GM12892 (cell line): Measurements from ENCODE around the gene POU6F2.

ENCODE experiments used
- DNase-seq: peaks from one replicate; pipeline ENCODE4 v3.0.0; 2011; ENCODE audit not compliant: insufficient read length
- FAIRE-seq: peaks from 2 replicates; lab custom pipeline; 2011; peaks lifted over from hg19 to GRCh38; lab: Jason Lieb, UNC
- POLR2A ChIP-seq: IDR thresholded peaks from 2 replicates; pipeline ENCODE4 v1.6.1; 2011; ENCODE audit warnings: low read depth, low read length, control low read depth
- POLR2AphosphoS5 ChIP-seq: IDR thresholded peaks from 2 replicates; pipeline ENCODE4 v1.6.1; 2011; ENCODE audit warnings: low read depth, low read length, control low read depth
- TAF1 ChIP-seq: IDR thresholded peaks from 2 replicates; pipeline ENCODE4 v1.6.1; 2011; ENCODE audit warnings: low read depth, mild to moderate bottlenecking, control low read depth, low read length, borderline replicate concordance

The POU6F2 gene

DNA sequence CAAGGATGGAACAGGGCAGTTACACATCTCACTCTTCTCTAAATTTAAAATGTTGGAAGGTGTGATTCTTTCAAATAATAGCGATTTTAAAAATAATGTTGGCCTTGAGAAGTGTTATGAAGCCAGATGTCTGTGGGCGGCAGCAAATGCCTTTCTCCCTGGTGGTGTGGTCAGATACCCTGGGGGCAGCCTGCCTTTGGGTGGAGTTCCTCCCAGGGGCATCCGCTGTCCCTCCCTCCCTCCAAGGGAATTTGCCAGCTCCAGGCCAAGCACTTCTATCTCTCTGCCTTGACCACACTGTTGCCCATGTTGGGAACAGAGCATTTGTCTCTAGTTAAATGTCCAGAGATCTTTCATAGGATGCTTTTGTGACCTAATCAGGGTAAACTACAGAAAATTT, 121.4 kb downstream of the POU6F2 start:
- no peak for TF ChIP-seq TAF1
- no peak for TF ChIP-seq POLR2A
- no peak for TF ChIP-seq POLR2AphosphoS5
- DNase-seq (no peak), FAIRE-seq (no peak)

DNA sequence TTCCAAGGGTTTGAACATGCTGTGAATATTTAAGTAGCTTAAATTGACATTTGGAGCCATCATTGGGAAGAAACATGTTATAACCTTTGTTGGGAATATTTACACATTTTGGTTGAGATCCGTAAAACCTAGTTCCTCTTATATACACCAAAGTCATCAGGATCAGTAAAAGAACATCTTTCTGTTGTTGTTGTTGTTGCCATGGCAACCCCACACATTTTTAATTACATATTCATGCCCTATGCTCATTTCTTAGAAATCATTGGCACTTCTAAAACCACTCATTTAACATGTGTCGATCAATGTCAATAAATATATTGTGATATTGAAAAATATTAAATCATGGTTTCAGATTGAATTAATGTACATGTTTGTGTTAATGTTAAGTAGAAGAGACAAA, 122.6 kb downstream of the POU6F2 start:
- no peak for DNase-seq
- no peak for FAIRE-seq
- no peak for TF ChIP-seq TAF1

DNA sequence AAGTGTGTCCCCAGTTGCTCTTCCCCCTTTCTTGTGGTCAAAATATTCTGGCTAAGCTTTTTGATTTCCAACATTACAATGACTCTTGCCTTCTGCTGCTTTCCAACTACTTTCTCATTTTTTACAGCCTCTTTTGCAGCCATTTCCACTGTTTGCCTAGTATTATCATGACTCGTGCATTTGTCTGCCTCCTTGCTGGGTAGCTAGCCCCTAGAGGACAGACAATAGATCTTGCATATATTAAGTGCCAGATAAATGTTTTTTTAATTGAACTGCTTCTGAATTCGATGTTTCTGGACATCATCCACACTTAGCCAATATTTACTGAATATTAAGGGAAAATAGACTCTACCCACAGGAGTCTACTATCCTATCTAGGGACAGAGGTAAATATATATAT, 124.5 kb downstream of the POU6F2 start:
- DNase-seq (no peak), FAIRE-seq (no peak)
- TF ChIP-seq TAF1, result no peak
- TF ChIP-seq POLR2AphosphoS5, result no peak
- no peak for TF ChIP-seq POLR2A

DNA sequence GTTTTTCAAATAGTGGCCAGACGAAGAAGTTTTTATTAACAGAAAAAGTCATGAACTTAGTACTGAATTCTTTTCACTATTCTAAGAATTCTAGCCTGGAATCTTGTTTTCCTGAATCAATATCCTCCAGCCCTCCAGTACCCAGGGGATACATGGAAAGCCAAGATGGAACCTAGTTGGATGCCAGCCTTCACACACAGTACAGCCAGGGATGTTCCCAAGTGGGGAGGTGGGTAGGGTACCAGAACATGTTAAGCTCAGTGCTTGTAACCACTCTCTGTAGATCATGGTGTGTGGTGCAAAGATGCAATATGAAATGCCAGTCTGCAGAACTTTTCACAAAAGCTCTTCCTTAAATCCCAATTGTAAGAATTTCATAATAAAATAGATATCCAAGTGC, 128.0 kb downstream of the POU6F2 start:
- DNase-seq, result no peak
- no peak for FAIRE-seq
- no peak for TF ChIP-seq POLR2AphosphoS5
- TF ChIP-seq TAF1, result no peak
- no peak for TF ChIP-seq POLR2A

DNA sequence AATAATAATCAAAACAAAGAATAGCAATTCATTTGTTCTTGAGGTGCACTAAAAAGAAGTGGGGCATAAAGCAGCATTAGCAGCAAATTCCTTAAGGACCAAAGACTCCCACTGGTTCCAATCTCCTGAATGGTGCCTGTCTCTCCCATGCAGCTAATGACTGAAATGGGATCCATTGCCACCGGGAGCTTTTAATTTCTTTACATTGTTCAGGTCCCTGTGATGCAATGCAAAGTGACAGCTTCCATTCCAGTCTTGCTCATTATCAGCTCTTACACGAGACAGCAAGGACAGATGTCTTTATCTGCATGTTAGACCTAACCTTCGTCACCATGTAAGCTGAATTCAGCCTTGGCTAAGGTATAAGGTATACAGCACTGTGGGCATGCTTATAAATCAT, 148.1 kb downstream of the POU6F2 start:
- DNase-seq, result no peak
- FAIRE-seq, result no peak
- no peak for TF ChIP-seq TAF1
- TF ChIP-seq POLR2A, result no peak
- no peak for TF ChIP-seq POLR2AphosphoS5

DNA sequence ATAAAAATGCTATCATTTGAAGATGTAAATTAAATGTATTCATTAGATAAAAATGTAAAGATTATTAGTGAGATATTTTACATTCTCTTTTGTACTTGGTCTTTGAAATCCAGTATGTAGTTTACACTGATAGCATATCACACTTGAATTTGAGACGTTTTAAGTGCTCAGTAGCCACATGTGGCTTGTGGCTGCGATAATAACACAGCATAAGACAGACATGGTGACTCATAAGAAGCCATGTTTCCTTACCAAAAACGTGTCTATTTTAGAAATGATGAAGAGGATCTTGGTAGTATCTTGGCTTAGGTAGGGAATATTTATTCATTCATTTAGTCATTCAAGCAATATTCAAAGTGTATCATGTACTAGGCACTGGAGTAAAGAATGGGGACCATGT, 149.3 kb downstream of the POU6F2 start:
- FAIRE-seq (no peak), DNase-seq (no peak)
- TF ChIP-seq POLR2A (no peak), POLR2AphosphoS5 (no peak), TAF1 (no peak)

DNA sequence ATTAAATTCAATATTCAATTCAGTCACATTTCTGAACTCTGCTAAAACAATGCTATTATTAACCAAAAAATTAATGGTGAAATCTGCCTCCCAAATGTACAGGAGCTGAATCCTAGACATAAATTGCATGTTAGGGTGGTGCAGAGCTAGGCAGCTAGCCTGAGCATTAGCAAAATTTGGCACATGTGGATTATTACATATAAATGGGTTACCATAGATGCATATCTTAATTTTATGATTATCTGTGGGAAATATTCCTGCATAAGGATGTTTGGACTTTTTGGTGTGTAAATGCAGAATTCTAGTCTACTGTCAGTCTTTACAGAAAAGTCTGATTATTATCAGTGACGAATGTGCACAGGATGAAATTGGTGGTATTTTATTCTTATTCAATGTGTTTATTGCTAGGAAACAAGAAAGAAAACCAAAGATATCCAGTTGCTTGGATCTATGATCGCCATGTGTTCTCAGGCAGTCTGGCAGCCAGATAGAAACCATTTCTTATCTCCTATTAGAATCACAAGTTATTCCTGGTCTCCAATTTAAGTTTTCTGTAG, 150.7 kb downstream of the POU6F2 start:
- TF ChIP-seq POLR2A (no peak), POLR2AphosphoS5 (no peak)
- no peak for DNase-seq
- no peak for FAIRE-seq

DNA sequence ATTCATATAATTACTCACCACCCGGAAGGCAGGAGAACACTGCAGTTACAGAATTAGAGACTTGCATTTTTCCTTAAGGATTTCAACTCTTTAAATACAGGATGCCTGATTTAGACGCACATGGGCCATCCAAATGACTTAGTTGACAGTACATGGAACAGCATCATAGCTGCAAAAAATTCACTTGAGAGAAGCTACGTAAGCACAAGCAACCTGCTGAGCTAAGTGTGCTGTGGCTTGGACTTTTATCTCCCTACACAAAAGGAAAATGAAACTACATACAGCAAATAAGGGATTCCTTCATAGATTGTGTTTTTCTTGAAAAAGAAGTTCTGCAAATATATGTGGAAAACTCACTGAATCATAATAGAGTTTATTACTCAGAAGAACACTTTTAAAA, 152.6 kb downstream of the POU6F2 start:
- FAIRE-seq (no peak), DNase-seq (no peak)
- TF ChIP-seq POLR2A, result no peak
- TF ChIP-seq TAF1, result no peak
- TF ChIP-seq POLR2AphosphoS5, result no peak

DNA sequence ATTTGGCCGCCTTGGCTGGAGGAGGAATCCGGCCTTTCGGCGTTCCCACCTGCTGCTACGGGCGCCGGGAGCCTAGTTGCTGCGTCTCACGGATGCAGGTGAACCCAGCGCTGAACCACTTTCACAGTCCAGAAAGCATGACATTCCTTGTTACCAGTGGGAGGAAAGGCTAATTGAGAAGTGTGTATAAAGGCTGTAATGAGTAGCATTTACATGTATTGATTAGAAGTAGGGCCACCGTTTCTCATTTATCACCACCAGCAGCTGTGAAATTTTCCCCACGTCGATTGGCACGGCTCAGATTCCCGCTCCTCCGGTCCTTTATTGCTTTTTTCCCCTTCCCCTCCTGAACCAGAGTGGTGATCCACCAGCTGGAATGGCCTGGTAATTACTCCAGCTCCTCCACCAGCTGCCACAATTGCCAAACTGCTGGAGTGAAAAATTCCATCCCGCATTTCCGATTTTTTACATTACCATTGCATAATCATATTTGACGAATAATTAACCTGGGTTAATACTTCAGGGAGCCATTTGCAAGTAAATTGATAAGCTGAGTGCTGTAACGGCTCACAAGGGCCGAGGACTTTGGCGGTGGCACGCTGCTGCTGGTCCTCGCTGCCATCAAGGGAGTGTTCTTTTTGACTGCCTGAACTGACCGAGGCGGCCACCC, 153.3 kb downstream of the POU6F2 start:
- no peak for FAIRE-seq
- no peak for TF ChIP-seq TAF1
- TF ChIP-seq POLR2AphosphoS5, result no peak
- no peak for TF ChIP-seq POLR2A
- DNase-seq, result no peak

DNA sequence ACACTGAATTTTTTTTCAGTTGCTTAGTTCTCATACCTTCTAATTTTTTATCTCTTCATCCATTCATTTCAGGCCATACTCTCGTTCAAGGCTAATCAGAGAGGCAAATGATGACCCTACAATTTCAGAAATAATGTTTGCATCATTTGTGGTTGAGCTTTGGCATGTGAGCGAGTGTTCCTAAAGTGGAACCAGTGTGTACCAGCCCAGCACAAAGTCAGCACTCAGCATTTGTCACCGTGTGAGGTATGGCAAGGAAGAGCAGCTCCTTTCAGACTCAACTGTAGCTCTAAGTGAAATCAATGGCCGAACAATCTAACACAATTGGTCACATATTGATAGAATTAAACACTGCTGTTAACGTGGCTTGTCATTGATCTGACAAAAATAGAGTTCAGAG, 154.6 kb downstream of the POU6F2 start:
- no peak for DNase-seq
- no peak for TF ChIP-seq POLR2A
- TF ChIP-seq POLR2AphosphoS5, result no peak
- no peak for TF ChIP-seq TAF1
- FAIRE-seq, result no peak

DNA sequence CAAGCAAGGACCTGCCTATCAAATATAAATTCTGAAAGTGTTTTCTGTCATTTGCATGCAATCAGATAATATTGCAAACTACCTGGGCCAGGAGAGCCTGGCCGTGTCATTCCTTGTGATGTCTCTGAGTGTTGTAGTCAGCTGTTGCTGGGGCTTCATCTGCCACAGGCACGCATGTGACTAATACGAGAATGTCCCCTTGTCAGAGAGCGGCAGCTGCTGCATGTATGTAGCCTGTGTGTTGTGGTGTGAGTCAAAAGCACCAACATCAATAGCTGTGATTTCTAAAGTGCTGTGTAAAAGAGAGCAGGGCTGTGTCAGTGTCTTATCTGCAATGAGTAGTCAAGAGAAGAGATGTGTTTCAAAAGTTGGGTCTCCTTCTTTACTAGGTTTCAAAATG, 155.4 kb downstream of the POU6F2 start:
- TF ChIP-seq TAF1 (no peak), POLR2A (no peak), POLR2AphosphoS5 (no peak)
- DNase-seq, result no peak
- FAIRE-seq, result no peak

DNA sequence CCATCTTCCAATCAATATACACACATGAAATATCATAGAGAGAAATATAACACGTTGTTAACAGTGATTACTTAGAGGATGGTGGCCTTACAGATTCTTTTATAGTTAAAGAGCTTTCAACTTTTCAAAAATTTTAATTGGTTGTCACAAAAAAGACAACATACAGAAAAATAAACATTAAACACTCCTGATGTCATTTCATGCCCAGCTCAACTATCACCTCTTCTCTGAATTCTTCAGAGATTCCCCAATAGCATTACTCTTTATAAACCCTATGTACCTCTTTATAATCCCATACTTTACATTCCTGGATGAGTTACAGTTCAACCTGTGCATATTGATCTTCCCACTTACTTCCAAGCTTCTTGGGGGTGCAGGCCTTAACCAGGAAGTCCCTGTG, 159.8 kb downstream of the POU6F2 start:
- FAIRE-seq, result no peak
- DNase-seq, result no peak
- no peak for TF ChIP-seq POLR2A
- TF ChIP-seq TAF1, result no peak

DNA sequence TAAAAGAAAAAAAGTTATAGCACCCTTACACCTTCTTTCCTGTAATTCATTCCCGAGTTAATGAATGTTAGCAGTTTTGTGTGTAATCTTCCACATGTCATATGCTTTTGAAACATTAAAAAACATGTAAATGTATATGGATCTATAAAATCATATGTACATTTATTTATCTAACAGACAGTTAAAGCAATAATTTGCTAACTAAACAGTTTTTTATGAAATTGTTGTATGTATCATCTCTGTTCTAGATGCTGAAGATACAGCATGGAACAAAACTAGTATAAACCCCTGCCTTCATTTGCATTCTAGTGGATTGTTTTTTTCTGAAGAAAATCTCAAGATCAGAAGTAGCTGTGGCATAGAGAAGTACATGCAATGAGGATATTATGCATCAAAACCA, 165.0 kb downstream of the POU6F2 start:
- TF ChIP-seq POLR2A (no peak), TAF1 (no peak), POLR2AphosphoS5 (no peak)
- DNase-seq, result no peak
- no peak for FAIRE-seq
